NAMALWA (cell line): Measurements from ENCODE around the gene ACMSD.
A peak's percentile ranks its signal among the peaks of the same experiment; 100 is the strongest.
"Not testable (repeated sequence)": the region's sequence is repeated elsewhere in the genome, so short reads cannot be mapped to it uniquely, and the experiment has no call there.

ENCODE experiments used
- DNase-seq: peaks from one replicate; pipeline ENCODE4 v3.0.0-alpha.2; 2015; ENCODE audit warnings: low spot score

The ACMSD gene

DNA sequence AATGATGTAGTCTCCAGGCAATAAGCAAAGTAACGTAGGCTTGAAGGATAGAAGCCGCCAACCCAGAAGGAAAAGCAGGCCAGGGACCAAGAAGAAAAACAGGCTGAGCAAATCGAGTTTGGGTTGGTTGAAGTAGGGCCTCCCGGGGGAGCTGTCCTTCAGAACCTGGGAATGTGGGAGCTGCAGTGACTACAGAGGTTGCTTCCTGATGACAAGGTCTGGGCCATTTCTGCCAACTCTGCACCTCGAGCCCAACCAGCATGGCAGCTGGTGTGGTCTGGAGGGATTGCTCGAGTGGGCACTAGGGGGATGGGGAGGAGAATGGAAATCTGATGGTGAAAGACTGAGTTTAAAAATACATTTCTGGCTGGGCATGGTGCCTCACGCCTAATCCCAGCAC is 14.1 kb downstream of the ACMSD start:
- no peak for DNase-seq

DNA sequence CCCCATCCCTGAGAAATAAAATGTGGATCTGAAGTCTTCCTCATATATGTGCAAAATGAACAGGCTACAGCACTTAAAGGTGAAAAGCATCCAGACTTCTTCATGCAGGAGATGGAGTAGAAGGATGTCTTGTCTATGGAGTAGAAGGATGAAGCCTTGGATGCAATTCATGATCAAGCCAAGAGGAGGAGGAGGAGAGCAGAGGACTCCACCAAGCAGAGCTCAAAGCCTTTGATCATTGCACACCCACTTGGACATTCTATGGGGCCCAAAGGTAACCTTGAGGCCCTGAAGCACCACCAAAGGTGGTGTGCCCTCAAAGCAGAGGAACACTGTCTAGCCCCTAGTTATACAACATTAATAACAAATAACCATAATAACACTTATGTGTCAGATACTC is 17.3 kb downstream of the ACMSD start:
- DNase-seq = peak; percentile 16

DNA sequence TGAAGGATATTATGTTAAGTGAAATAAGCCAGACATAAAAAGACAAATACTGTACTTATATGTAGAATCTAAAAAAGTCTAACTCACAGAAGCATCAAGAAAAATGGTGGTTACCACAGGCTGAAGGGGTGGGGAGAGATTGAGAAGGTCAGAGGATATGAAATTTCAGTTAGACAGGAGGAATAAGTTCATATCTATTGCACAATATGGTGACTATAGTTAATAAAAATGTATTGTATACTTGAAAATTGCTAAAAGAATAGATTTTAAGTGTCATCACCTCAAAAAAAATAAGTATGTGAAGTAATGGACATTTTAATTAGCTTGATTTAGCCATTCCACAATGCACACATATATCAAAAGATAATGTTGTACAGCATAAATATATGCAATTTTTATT is 19.8 kb downstream of the ACMSD start:
- no peak for DNase-seq

DNA sequence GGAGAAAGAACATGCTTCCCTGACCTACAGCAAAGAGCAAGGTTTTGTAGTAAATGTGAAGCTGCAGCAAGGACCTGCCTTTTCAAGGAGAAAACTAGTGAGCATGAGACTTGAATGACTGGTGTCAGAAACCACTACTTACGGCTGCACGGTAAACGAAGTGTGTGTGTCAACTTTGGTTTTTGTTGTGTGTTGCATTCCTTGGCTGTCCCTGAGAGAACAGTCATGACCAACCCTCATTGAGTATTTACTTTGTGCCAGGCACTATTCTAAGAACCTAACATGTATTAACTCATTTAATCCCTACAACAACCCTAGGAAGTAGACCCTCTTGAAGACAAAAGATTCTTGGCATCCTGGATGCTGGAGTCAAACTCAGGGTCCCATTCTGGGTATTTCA is 22.8 kb downstream of the ACMSD start:
- DNase-seq = no peak

DNA sequence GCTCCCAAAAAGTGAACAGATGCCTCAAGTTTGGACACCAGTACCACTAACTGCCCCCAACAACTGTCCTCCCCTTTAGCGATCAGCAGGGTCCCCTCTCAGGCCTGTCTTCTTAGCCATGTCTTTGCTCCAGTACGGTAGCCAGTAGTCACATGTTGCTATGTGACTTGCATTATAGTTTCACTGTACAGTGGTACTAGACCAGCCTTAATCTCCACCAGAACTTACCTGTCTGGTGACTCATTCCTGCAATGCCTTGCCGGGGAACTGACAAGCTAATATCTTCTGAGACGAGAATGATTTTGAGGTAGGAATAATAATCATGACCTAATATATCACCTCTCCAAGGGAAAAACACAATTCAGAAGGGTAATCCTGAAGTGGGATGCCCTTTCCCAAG is 23.7 kb downstream of the ACMSD start:
- DNase-seq = no peak

DNA sequence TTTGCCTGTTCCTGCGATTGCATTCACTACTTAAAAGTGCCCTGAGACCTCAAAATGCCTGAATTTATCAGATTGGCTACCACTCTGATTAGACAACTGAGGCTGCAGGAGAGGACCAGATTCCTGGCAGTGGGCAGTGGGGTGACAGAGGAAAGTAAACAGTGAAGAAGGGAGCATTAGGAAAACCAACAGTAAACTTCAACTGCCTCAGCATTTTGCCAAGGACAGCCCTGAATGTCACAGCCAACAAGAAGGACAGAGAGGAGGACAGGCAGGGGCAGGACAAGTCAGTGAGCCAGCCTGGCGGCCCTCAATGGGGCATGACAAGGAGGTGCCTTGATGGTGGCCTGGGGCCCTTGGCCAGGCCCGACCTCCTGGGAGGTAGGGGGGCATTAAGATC is 24.3 kb downstream of the ACMSD start:
- DNase-seq = no peak

DNA sequence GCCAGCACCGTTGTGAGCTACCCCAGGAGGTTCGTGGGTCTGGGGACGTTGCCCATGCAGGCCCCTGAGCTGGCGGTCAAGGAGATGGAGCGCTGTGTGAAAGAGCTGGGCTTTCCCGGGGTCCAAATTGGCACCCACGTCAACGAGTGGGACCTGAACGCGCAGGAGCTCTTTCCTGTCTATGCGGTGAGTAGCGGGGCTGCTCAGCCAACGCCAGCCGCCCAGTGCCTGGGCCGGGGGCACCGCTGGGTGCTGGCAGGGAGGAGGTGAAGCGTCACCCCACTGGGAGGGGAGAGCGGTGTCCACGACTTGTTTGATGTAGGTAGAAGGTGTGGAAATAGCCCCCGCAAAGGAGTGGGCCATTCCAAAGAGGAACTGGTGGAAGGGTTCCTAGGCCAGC is 25.0 kb downstream of the ACMSD start:
- DNase-seq = no peak

DNA sequence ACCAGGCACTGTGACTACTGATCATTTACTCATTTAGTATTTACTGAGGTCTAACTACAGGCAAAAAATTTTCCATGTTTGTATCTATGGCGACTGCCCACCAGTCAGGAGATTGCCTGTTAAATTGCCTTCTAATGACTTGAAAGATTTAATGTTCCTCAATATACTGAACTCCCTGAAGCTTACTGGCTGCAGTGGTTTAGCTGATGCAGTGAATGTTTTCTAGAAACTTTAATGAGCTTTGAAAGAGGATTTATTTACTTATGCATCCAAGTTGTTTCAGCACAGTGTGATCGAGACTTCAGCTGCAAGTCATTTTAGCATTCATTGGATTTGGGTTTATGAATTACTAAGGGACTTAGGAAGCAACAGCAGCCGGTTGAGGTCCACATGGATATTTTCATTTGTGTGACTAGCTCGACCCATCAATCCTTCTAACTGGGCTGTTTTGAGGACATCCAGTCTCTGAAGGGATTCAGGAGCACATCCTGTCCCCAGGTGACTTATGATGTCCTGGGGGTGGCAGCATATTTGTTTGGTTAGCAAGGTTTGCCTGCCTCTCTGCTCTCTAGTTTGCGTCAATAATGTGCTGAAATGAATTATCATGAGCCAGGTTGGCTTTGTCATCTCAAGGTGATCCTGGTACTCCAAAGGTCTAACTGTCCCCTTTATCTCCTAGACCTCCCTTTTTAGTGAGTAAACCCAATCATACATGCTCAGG is 26.8 kb downstream of the ACMSD start:
- no peak for DNase-seq

DNA sequence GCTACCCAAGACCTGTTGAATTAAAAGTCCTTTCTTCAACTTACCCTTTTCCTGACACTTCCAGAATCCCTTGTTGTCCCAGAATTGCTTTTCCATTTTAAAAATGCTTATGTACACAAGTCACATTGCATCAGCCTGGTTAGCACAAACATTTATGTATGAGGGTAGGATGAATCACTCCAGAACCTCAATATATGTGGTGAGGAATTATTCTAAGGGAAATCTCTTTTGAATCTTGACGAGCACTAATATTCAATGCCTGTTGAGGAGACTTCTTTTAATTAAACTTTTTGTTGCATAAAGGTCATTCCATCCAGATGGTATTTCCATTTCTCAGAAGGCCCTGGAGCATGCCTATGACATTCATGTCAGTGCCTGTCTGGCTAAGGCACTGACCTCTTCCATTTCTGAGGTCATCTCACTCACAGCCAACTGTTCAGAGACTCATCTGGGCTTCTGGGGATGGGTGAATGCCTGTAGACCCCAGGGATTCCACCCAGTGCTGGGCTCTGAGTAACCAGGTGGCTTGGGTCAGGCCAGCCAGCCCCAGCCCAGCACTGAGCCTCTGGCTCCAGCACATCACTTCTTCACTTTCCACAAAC is 28.2 kb downstream of the ACMSD start:
- DNase-seq = no peak

DNA sequence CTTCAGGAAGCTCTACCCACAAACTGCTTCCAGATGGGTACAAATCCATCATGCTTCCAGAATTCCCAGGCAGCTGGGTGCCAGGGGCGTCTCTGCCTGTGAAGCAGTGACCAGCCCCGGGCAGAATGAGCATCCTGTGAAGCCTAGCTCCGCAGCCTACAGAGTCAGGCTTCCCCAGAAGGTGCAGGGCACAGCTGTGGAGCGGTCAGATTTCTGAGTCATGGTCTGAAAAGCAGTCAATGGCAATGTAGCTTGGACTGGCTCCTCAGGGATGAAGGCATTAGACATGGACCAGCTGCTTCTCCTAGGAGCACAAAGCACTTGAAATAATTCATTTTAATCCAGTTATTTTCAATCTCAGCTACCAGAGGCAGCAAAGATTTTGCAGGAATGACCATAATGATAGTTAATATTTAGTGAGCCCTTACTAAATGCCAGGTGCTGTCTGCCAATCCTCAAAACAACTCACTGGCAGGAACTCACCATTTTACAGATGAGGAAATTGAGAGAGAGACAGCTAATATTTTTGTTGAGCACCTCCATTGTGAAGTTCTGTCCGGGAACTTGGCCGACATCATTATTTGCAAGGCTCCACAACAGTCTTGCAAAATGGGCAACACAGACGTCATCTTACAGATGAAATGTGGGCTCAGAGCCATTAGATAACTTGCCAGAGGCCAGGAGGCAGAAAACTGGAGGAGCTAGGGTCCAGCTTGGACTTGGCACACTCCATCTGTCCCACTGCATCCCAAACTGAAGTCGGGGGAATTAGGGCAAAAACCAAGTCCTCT is 31.7 kb downstream of the ACMSD start:
- DNase-seq = no peak

DNA sequence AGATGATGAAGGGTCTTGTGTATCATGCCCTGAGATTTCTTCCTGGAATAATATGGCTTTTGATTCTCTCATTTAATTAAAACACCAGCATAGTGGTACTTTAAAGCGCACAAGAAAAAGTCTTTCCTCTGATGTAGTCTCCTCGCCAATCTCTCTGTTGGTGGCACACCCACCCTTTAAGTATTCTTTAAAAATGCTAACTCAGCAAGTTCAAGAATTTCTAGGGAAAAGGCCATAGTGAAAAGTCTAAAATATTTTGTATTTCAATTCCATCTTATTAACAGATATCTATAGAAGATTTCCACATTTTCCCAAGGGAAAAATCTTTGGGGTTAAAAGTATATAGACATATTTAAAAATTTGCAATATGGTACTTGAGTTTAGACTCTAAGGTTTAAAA is 34.7 kb downstream of the ACMSD start:
- no peak for DNase-seq

DNA sequence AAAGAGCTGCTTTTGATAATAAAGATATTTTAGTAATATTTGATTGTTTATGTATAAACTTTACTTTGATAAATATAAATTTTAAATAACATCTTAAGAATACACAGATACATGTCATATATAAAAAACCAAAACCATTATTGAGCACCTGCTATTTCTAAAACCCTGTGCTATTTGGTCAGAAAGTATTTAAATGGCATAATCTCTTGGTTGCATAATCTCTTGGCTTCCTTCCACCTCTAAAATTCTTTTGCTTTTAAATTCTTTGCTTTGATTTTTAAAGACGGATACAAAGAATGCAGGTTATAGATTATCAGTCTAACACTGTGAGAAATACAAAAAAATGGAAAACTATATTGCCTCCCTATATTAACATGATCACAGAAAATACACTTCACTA is 36.9 kb downstream of the ACMSD start:
- DNase-seq = no peak

DNA sequence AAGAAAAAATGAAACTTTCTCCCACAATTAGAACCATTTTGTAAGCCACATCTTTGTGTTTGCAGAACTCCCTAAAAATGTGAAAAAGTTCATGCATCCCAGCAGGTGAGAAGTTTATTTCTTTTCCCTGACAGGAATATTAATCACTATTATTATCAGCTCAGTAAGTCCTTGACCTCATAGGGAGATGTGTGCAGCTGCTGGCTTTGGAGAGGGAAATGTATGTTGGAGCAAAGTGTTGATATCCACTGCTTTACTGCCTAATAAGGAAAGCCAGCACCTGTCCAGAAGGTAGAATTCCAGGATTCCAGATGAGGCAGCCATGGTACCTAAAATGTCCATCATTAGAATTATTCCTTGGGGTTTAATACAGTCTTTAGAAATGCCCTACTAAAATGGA is 44.4 kb downstream of the ACMSD start:
- no peak for DNase-seq

DNA sequence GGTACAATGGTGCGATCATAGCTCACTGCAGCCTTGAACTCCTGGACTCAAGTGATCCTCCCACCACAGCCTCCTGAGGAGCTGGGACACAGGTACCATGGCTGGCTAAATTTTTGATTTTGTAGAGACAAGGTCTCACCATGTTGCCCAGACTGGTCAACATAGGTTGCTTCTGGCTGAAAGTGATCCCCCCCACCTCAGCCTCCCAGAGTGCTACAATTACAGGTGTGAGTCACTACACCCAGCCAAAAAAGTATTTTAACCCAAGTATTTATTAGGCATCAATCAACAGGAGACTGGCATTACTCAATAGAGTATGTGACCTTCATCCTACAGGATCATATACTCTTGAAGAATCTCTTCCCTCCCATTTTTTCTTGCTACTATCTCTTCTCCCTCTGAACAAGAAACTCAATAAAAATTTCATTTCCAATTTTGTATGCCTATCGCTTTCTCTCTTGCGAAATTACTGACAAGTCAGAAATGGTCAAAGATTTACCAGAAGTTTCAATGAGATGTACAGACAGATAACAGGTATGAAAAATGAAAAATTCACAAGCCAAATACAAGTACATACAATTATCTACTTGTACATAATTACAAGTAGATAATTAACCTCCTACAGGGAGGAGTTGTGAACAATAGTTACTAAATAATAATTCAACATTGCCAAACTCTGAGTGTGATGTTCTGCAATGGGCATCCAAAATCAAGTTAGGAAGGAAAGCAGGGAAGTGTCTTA is 45.3 kb downstream of the ACMSD start:
- DNase-seq = no peak

DNA sequence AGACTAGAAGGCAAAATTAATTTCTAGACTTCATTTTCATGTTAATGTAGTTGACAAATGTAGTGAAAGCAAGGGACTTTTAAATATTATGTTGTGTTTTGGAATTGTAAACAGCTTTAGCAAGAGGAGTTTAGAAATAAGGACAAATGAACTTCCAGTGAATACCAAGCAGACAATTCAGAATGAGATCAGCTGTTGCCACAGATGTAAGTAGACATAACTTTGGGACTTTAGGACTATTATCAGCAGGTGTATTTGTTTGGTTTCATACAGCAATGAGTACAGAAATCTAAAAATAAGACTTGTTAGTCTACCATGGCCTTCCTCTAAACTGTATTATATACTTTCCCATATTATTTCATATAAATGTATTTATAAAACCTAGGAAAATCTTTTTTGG is 46.0 kb downstream of the ACMSD start:
- DNase-seq = no peak

DNA sequence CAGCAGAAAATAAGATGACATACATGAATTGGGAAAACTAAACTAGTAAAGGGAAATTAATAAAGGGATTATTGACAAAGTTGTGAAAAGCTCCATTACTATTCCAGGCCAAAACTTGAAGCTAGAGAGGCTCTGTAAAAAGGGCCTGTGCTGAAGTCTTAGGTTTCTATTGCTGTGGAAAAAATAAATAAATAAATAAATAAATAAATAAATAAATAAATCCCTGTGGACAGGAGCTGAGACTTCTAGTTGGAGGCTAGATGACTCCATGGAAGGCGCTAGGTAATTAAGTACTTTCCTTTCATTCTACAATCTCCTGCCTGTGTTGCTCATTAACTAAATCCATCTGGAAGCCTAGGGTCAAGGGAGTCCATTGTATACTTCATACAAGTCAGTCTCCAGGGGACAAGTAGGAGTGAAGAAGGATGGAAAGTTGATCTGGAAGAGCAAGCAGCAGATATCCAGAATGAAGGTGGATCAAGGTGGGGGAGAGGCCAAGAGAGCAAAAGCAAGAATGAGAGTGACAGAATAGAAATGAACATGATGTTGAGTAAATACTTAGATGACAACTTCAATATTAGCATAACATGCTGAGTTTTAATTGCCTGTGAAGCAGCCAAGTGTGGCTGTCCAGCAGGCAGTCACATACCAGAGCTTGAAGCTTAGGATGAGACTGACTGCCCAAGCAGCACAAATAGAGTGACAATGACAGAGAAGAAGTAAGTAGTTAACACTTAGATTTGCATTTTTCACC is 54.0 kb downstream of the ACMSD start:
- no peak for DNase-seq

DNA sequence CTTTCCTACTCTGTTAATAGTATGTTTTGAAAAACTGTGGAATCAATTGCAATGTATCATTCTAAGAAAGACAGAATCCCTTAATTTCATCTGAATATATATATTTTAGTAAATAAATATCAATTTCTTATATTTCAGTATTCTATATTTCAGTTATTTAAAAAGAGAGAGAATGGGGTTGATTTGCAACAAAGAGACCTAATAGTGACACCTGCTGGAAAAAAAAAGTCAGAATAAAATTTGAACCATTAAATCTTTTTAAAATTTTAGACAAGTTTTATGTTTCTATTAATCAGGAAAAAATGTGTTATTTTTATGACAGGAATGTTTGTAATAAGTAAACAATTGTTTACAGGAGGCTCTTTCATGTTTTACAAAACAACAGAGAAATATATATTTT is 59.5 kb downstream of the ACMSD start:
- peak; percentile 31 for DNase-seq

DNA sequence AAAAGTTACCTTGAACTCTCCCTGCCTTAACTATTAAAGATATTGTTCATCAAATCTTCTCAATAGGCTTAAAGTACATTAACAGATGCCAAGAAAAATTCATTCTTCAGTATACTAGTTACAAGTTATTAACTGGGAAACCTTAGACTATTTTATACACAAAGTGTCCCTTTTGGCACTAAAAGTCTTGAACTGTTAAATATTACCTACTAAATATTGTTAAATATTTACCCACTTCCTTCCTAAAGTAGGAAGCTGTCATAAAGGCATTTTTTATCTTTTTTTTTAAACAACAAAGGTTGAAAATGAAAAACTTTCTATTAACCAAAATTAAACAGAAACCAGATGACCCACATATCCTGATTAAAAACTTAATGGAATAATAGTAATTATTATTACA is 60.8 kb downstream of the ACMSD start:
- DNase-seq = no peak

DNA sequence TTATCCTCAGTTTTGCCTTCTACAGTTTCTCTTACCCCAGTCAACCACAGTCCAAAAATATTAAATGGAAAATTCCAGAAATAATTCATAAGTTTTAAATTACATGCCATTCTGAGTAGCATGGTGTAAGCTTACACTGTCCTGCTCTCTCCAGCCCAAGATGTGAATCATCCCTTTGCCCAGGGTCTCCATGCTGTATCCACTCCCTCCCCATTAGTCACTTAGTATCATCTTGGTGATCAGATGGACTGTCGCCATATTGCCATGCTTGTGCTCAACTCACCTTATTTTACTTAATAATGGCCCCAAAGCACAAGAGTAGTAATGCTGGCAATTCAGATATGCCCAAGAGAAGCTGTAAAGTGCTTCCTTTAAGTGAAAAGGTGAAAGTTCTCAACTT is 61.7 kb downstream of the ACMSD start:
- DNase-seq = no peak

DNA sequence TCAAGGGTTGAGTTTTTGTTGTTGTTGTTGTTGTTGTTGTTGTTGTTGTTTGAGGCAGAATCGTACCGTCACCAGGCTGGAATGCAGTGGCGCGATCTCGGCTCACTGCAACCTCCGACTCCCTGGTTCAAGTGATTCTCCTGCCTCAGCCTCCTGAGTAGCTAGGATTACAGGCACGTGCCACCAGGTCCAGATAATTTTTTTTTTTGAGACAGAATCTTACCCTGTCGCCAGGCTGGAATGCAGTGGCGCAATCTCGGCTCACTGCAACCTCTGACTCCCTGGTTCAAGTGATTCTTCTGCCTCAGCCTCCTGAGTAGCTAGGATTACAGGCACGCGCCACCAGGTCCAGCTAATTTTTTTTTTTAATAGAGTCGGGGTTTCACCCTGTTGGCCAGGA is 65.3 kb downstream of the ACMSD start:
- DNase-seq = not testable (repeated sequence)

DNA sequence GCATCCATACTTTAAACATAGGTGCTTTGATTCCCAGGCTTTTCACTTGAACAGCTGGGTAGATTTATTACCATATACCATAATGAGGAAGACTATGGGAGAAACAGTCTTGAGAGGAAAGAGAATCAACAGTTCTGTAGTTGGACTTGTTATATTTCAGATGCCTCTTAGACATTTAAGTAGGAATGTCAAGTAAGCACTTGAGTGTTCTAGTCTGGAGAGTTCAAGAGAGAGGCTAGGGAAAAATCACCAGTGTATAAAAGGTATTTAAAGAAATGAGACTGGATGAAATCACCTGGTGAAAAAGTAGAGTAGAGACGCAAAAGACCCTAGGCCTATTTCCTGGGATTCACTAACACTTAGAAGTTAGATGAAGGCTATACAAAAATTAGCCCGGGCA is 66.8 kb downstream of the ACMSD start:
- no peak for DNase-seq

DNA sequence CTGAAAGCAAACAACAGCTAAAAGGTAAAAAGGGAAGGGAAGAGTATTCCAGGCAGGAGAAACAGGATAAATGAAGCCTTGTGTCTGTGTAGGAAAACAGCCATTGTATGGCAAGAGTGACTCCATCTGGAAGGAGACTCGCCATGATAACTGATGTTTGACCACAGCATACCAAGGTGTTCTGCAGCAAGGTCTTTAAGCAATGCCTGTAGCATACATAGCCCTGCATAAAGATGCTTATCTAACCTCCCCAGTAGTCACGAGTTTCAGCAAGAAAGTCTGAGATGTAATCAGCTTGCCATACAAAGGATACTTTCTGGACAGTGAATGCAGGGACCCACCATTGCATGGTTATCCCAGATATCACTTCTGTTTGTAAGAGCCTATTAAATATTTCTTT is 68.3 kb downstream of the ACMSD start:
- DNase-seq = no peak
